IPS-18a (cell line): ENCODE data around the gene CENPA.
"Not testable (repeated sequence)": the region's sequence is repeated elsewhere in the genome, so short reads cannot be mapped to it uniquely, and the experiment has no call there.

ENCODE experiments used
- H3K27ac ChIP-seq: one replicate; pipeline ENCODE4 v1.5.1; 2013; ENCODE audit warnings: low read length
- H3K27me3 ChIP-seq: one replicate; pipeline ENCODE4 v1.6.1; 2013; ENCODE audit warnings: mild to moderate bottlenecking, low read length; ENCODE audit not compliant: control insufficient read depth, insufficient read depth
- H3K36me3 ChIP-seq: one replicate; pipeline ENCODE4 v1.6.1; 2013; ENCODE audit warnings: low read depth, low read length; ENCODE audit not compliant: control insufficient read depth
- H3K4me1 ChIP-seq: one replicate; pipeline ENCODE4 v1.6.1; 2013; ENCODE audit warnings: low read depth, low read length; ENCODE audit not compliant: control insufficient read depth
- H3K4me3 ChIP-seq: one replicate; pipeline ENCODE4 v1.5.1; 2013; ENCODE audit warnings: low read length
- H3K9ac ChIP-seq: one replicate; pipeline ENCODE4 v1.6.1; 2013; ENCODE audit warnings: mild to moderate bottlenecking, low read length, moderate library complexity
- H3K9me3 ChIP-seq: one replicate; pipeline ENCODE4 v1.6.1; 2013; ENCODE audit warnings: low read depth, low read length; ENCODE audit not compliant: control insufficient read depth

CENPA gene

GRCh38 chr2:26805241-26805676 is 19.4 kb downstream of the CENPA start:
- no peaks in the 10 kb centered on the region for H3K4me1 ChIP-seq
- H3K36me3 ChIP-seq = peaks cover 4% of the 10 kb centered on the region
- no peak overlapping the region for H3K4me3 ChIP-seq
- H3K9ac ChIP-seq = no peak overlapping the region
- H3K27me3 ChIP-seq = no peaks in the 10 kb centered on the region
- H3K9me3 ChIP-seq = no peaks in the 10 kb centered on the region
- no peak overlapping the region for H3K27ac ChIP-seq

DNA sequence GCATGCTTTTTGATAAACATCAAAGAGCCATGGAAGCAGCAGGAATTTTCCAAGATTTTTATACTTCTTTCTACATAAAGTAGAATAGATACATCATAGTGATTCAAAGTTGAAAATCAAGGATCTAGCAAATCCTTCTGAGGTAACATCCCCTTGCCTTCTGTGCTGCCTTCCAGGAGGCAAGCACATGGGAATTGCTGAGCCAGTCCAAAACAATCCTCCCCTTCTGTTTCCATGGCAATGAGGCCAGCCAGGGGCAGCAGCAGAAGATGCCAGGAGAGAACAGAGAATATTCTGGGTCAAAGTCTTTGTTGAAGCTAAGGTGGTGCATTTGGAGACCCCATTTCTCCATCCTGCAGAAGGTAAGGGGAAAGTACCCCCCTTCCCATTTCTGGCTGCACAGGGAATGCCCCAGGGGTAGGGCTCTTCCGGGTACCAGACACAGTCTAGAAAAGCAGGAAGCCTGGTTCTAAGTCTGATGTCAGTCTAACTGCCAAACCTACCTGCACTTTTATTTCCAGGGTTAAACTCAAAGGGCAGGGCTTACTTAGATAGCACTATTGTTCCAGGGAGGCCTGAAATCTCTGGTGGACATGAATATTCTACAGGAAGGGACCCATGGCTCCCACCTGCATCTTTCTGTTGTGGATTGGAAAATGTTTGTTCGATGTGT is 22.1 kb downstream of the CENPA start:
- Histone ChIP-seq H3K4me3 (no peak overlapping the region), H3K9me3 (no peaks in the 10 kb centered on the region), H3K4me1 (no peaks in the 10 kb centered on the region), H3K27me3 (no peaks in the 10 kb centered on the region), H3K27ac (no peak overlapping the region), H3K9ac (no peak overlapping the region), H3K36me3 (no peaks in the 10 kb centered on the region)

DNA sequence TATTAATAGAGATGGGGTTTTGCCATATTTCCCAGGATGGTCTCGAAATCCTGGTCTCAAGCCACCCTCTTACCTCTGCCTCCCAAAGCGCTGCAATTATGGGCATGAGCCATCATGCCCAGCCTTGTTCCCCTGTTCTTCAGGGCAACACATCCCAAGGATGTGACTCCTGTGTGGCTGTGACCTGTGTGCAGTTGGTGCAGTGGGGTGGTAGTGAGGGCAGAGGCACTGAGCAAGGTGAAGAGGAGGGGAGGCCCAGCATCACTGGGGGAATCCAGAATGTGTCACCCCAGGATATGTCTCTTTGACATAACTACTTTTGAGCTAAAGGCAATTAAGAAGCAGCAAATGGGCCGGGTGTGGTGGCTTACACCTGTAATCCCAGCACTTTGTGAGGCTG is 23.4 kb downstream of the CENPA start:
- no peaks in the 10 kb centered on the region for H3K36me3 ChIP-seq
- H3K4me1 ChIP-seq = no peaks in the 10 kb centered on the region
- no peak overlapping the region for H3K27ac ChIP-seq
- H3K9ac ChIP-seq = no peak overlapping the region
- H3K4me3 ChIP-seq = no peak overlapping the region
- H3K9me3 ChIP-seq = no peaks in the 10 kb centered on the region
- H3K27me3 ChIP-seq = no peaks in the 10 kb centered on the region

DNA sequence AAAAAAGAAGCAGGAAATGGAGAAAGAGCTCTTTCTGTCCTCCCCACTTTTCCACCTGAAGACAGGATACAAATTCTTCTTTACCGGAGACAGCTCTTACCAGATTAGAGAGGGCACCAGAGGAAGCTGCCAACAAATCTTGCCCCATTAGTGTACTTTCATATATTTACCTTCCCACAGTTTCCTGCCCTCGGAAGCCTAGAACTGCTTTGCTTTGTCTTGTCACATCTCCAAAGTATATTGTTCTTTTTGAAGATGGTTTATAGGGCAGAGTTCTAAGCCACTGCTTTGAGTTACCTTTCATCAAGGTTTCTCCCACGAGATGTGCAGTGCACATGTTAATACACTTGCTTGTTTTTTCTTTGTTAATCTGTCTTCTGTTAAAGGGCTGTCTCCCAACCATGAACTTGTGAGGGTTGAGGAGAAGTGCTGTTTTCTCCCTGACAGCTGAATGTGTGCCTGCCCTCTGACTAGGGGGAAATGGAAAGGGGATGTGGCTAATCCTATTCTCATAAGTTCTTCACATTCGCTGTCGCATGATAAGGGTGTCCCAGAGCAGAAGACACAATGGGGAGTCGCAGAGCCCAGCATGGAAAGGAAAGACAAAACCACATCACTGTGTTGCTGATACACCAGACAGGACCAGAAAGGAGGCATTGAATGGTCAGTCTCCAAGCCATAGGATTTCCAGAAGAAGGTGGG is 24.2 kb downstream of the CENPA start:
- no peaks in the 10 kb centered on the region for H3K9me3 ChIP-seq
- H3K9ac ChIP-seq = no peak overlapping the region
- H3K36me3 ChIP-seq = no peaks in the 10 kb centered on the region
- H3K4me1 ChIP-seq = no peaks in the 10 kb centered on the region
- H3K27me3 ChIP-seq = no peaks in the 10 kb centered on the region
- H3K27ac ChIP-seq = no peak overlapping the region
- no peak overlapping the region for H3K4me3 ChIP-seq

DNA sequence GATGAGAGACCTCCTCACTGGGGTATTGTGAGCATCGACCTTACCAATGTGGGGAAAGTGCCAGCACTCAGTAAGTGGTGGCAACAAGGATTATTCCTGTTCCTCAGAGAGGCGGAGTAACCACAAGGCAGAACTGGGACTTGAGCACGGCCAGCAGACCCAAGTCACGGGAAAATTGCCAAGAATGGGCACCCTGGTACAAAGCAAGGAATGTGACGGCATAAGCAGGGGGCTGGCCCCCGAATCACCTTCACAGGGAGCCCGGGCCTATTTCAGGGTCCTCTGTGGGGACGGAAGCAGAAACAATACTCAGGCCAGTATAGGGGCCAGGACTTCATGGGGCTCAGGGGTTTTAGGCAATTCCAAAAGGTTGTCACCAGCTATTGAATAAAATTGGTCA is 25.4 kb downstream of the CENPA start:
- Histone ChIP-seq H3K27ac (no peak overlapping the region), H3K27me3 (no peaks in the 10 kb centered on the region), H3K9me3 (no peaks in the 10 kb centered on the region), H3K9ac (no peak overlapping the region), H3K4me1 (no peaks in the 10 kb centered on the region), H3K36me3 (no peaks in the 10 kb centered on the region), H3K4me3 (no peak overlapping the region)

DNA sequence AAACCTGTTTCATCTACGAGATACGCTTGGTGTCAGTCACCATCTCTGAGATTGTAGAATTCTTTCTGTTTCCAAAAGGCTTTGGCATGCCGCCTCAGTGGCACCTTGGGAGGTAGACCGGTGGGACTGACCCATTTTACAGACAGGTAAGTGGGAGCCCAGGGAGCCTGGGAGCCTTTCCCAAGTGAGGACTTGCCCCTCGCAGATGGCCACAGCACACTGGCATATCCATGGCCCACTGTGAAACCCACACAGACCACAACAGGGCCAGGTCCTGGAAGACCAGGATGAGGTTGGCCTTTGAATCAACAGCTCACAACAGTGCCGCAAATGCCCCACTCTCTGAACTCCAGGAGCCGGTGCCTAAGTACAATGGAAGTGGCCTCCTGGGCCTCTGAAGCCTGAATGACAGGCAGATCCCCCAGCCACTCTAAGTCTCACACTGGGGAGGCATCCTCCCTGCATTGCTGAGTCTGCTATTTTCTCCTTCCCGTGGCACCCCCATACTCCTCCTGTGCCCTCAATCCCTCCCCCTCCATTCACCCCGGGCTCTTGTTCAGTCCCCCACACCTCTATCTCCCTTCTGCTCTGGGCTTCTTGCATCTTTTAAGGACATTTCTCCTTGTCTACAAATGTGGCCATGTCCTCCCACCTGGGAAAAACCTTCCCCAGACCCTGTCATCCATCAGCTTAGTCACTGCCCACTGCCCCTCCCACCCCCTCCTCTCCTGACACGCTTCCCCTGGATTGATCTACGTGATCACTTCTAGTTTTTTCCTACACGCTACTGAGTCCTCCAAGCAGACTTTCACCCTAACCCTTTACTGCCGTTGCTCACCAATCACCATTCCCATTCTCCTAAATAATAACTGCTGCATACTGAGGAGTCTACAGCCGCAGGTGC is 26.2 kb downstream of the CENPA start:
- H3K9me3 ChIP-seq = no peaks in the 10 kb centered on the region
- H3K36me3 ChIP-seq = no peaks in the 10 kb centered on the region
- no peak overlapping the region for H3K9ac ChIP-seq
- H3K4me1 ChIP-seq = no peaks in the 10 kb centered on the region
- H3K27ac ChIP-seq = no peak overlapping the region
- no peak overlapping the region for H3K4me3 ChIP-seq
- no peaks in the 10 kb centered on the region for H3K27me3 ChIP-seq

DNA sequence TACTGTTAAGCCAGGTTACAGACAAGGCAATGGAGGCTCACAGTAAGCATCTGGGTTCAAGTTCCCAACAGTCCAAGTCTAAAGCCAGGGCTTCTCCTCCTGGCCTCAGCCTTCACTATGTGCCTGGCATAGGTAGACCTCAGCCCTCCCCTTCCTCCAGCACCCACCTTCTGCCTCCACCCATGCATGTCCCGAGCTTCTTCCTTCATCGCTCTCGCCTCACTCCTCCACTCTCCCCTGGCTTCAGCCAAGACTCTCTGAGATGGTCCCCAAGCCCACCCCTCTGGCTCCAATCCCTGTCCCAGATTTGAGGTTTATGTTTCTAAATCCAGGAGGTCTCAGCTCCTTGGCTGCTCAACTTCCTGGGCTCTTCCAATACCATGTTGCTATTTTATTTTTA is 26.9 kb downstream of the CENPA start:
- H3K4me1 ChIP-seq = no peaks in the 10 kb centered on the region
- no peaks in the 10 kb centered on the region for H3K36me3 ChIP-seq
- no peaks in the 10 kb centered on the region for H3K9me3 ChIP-seq
- H3K27ac ChIP-seq = no peak overlapping the region
- no peak overlapping the region for H3K4me3 ChIP-seq
- H3K27me3 ChIP-seq = no peaks in the 10 kb centered on the region
- H3K9ac ChIP-seq = no peak overlapping the region

- not testable (repeated sequence) for H3K9me3 ChIP-seq, H3K27ac ChIP-seq, H3K4me1 ChIP-seq, H3K4me3 ChIP-seq, H3K27me3 ChIP-seq, H3K36me3 ChIP-seq, H3K9ac ChIP-seq
Observed at GRCh38 chr2:26814072-26814765, 28.4 kb downstream of the CENPA start.

- Histone ChIP-seq H3K27ac (no peak overlapping the region), H3K4me1 (no peaks in the 10 kb centered on the region), H3K9me3 (no peaks in the 10 kb centered on the region), H3K36me3 (no peaks in the 10 kb centered on the region), H3K4me3 (no peak overlapping the region), H3K9ac (no peak overlapping the region), H3K27me3 (no peaks in the 10 kb centered on the region)
Observed at GRCh38 chr2:26816893-26817292, 31.0 kb downstream of the CENPA start.

DNA sequence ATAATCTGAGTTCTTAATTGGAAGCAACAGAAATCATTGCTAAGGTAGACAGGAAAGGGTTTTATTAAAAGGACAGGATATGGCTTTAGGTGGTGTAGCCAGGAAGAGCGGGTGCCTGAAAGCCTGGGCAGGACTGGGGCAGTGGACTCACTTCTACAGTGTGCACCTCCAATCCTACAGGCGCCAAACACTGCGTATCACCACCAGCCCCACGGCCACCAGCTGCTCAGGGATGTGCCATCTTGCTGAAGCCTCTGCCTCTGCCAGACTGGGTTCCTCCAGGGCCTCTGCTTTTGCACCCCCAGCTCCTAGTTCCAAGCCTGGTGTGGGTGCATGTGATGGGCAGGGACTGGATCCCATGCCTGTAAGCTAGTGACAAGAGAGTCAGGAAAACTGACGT is 32.4 kb downstream of the CENPA start:
- H3K27ac ChIP-seq = no peak overlapping the region
- H3K4me1 ChIP-seq = no peaks in the 10 kb centered on the region
- no peaks in the 10 kb centered on the region for H3K27me3 ChIP-seq

GRCh38 chr2:26818972-26819371 is 33.1 kb downstream of the CENPA start:
- no peak overlapping the region for H3K9ac ChIP-seq

More for the DNA sequence above, 32.4 kb downstream of the CENPA start:
- Histone ChIP-seq H3K9ac (no peak overlapping the region), H3K9me3 (no peaks in the 10 kb centered on the region), H3K4me3 (no peak overlapping the region), H3K36me3 (no peaks in the 10 kb centered on the region)

More at GRCh38 chr2:26818972-26819371, 33.1 kb downstream of the CENPA start:
- Histone ChIP-seq H3K4me3 (no peak overlapping the region), H3K27me3 (no peaks in the 10 kb centered on the region), H3K9me3 (no peaks in the 10 kb centered on the region), H3K27ac (no peak overlapping the region), H3K36me3 (no peaks in the 10 kb centered on the region), H3K4me1 (no peaks in the 10 kb centered on the region)
